Fibroblast of the aortic adventitia (primary cell): ENCODE data around the gene INSR. TPM values are rescaled to one million over a fixed set of nuclear protein-coding genes. Genes with fewer than 3 reads are reported as not detected.

ENCODE experiments used
- DNase-seq: peaks from one replicate; pipeline ENCODE4 v3.0.0-alpha.2; 2010; ENCODE audit warnings: low read depth
- H3K4me3 ChIP-seq: 2 replicates; pipeline ENCODE4 v1.5.1; 2011; ENCODE audit warnings: low read depth, mild to moderate bottlenecking, control low read depth, low read length, moderate library complexity
- CTCF ChIP-seq: IDR thresholded peaks from 2 replicates; pipeline ENCODE4 v1.5.1; 2011; ENCODE audit warnings: mild to moderate bottlenecking, low read length, control low read depth, inconsistent platforms; ENCODE audit not compliant: insufficient read depth
- total RNA-seq: library from RNA; depleted of rRNA; stranded (reverse); fragments of >200 nt; gene quantifications from 2 replicates; pipeline ENCODE4 v1.2.3, GENCODE V29; 2012; ENCODE audit warnings: low replicate concordance

INSR gene
- total RNA-seq, 1 donor: 13.2 TPM

GRCh38 chr19:7145494-7145893 lies 148.7 kb downstream of the INSR start:
- no peak for DNase-seq
- no peak overlapping the region for H3K4me3 ChIP-seq
- no peak for TF ChIP-seq CTCF

- no peak overlapping the region for H3K4me3 ChIP-seq
- TF ChIP-seq CTCF: no peak
- no peak for DNase-seq
These were observed 151.4 kb downstream of the INSR start for GRCh38 chr19:7142771-7143170.

GRCh38 chr19:7140137-7140536 lies 154.1 kb downstream of the INSR start:
- DNase-seq: no peak
- TF ChIP-seq CTCF: no peak
- H3K4me3 ChIP-seq: no peak overlapping the region

- H3K4me3 ChIP-seq: no peak overlapping the region
- TF ChIP-seq CTCF: no peak
- DNase-seq: no peak
These were observed 155.1 kb downstream of the INSR start for GRCh38 chr19:7139095-7139494.

GRCh38 chr19:7138402-7138801 lies 155.8 kb downstream of the INSR start:
- no peak for DNase-seq
- no peak for TF ChIP-seq CTCF
- no peak overlapping the region for H3K4me3 ChIP-seq

GRCh38 chr19:7137120-7137519 lies 157.1 kb downstream of the INSR start:
- no peak overlapping the region for H3K4me3 ChIP-seq
- no peak for TF ChIP-seq CTCF
- no peak for DNase-seq

GRCh38 chr19:7132054-7132453 lies 162.2 kb downstream of the INSR start:
- TF ChIP-seq CTCF: no peak
- no peak for DNase-seq
- H3K4me3 ChIP-seq: no peak overlapping the region
